NCI-H526 (cell line): Measurements from ENCODE around the gene ERRFI1.
"Not testable (repeated sequence)": the region's sequence is repeated elsewhere in the genome, so short reads cannot be mapped to it uniquely, and the experiment has no call there.

ENCODE experiments used
- DNase-seq, 2 experiments: peaks; one replicate each; lab custom pipeline; 2025; lab: John Stamatoyannopoulos, UW

The ERRFI1 gene

DNA sequence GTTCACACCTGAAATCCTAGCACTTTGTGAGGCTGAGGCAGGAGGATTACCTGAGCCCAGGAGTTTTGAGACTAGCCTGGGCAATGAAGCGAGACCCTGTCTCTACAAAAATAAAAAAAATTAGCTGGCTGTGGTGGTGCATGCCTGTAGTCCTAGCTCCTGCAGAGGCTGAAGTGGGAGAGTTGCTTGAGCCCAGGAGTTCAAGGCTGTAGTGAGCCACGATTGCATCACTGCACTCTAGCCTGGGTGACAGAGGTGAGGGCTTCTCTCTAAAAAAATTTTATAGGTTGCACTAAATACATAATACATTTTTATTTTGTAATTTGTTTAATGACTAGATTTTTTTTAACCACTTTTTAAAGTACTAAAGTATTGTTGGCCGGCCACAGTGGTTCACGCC lies 58.5 kb downstream of the ERRFI1 start:
- DNase-seq, result no peak

- DNase-seq, result no peak
These were observed 58.9 kb downstream of the ERRFI1 start for GRCh38 chr1:7967196-7967595.

DNA sequence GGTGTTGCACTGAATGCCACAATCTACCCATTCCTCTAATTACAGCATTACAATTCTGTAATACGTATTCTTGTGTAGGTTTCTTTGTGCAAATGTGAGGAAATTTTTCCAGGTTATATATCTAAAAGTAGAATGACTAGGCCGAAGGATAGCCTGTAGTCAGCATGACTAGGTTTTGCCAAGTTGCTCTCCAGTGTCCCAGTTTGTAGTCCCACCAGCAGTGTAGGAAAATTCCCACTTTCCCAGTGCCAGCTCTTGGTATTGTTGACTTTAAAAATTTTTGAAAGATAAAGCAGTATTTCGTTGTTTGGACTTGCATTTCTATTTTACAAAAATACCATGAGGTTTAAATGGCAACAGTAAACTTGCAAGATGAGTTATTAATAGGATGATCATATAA lies 61.6 kb downstream of the ERRFI1 start:
- DNase-seq, result no peak

- not testable (repeated sequence) for DNase-seq
These were observed 62.3 kb downstream of the ERRFI1 start for GRCh38 chr1:7963841-7964240.

GRCh38 chr1:7963378-7963730 lies 62.8 kb downstream of the ERRFI1 start:
- DNase-seq, result not testable (repeated sequence)

DNA sequence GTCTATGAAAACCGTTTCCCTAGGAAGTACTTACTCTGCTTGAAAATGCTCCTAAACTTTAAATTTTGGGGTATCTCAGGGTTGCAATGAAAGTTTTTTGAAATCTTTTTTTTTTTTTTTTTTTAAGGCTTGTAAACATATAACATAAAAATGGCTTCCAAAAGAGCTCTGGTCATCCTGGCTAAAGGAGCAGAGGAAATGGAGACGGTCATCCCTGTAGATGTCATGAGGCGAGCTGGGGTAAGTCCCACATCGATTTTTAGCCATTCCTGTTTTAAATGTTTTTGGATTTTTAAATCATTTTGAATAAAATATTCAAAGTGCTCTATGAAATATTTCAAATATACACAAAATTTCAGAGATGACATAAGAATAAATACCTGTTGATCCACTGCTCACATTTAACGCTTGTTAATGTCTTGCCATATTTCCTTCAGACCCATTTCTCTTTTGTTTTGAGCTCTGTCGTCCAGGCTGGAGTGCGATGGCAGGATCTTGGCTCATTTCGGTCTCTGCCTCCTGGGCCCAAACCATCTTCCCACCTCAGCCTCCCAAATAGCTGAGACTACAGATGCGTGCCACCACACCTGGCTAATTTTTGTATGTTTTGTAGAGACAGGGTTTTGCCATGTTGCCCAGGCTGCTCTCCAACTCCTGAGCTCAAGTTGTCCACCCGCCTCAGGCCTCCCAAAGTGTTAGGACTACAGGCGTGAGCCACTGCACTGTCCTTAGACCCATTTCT lies 63.3 kb downstream of the ERRFI1 start:
- DNase-seq, result no peak

GRCh38 chr1:7962014-7962335 lies 64.1 kb downstream of the ERRFI1 start:
- peak in 1 of 2 experiments; percentile 53 for DNase-seq
